GM19463 (cell line): ENCODE results near the gene IFNL3.
"Not testable (repeated sequence)": the region's sequence is repeated elsewhere in the genome, so short reads cannot be mapped to it uniquely, and the experiment has no call there.

Experiments used
- ATAC-seq: cut with Tn5 transposase; IDR thresholded peaks from one replicate; pipeline ENCODE4 v1.9.1; 2021; ENCODE audit warnings: mild to moderate bottlenecking, moderate library complexity; ENCODE audit not compliant: unreplicated experiment

Gene IFNL3

GRCh38 chr19:39244410-39245100, at the start of gene IFNL3:
TSS of gene IFNL3 (minus strand) at chr19:39245006. CDS start at chr19:39244967, 39 bp downstream.
- ATAC-seq = not testable (repeated sequence)

- no peak for ATAC-seq
Measured at GRCh38 chr19:39293394-39293793, 48.6 kb upstream of the IFNL3 start.

- ATAC-seq = no peak
Measured at GRCh38 chr19:39284032-39284431, 39.2 kb upstream of the IFNL3 start.

GRCh38 chr19:39282021-39282420, 37.2 kb upstream of the IFNL3 start:
- ATAC-seq = no peak

GRCh38 chr19:39277598-39277997, 32.8 kb upstream of the IFNL3 start:
- no peak for ATAC-seq

- ATAC-seq = no peak
Measured at GRCh38 chr19:39276740-39277139, 31.9 kb upstream of the IFNL3 start.

- no peak for ATAC-seq
Measured at GRCh38 chr19:39275578-39275977, 30.8 kb upstream of the IFNL3 start.

GRCh38 chr19:39273859-39274258, 29.1 kb upstream of the IFNL3 start:
- not testable (repeated sequence) for ATAC-seq

- ATAC-seq = no peak
Measured at GRCh38 chr19:39270036-39270871, 25.4 kb upstream of the IFNL3 start.

GRCh38 chr19:39269369-39269768, 24.6 kb upstream of the IFNL3 start:
- ATAC-seq = not testable (repeated sequence)

GRCh38 chr19:39268531-39269223, 23.9 kb upstream of the IFNL3 start:
- ATAC-seq = not testable (repeated sequence)

- ATAC-seq = not testable (repeated sequence)
Measured at GRCh38 chr19:39268085-39268484, 23.3 kb upstream of the IFNL3 start, which contains the start of gene IFNL2. TSS of gene IFNL2 (plus strand) at chr19:39268396. CDS start at chr19:39268569, 173 bp downstream.

GRCh38 chr19:39265321-39265916, 20.6 kb upstream of the IFNL3 start:
- ATAC-seq = no peak

GRCh38 chr19:39264306-39265290, 19.8 kb upstream of the IFNL3 start:
- ATAC-seq = no peak

- no peak for ATAC-seq
Measured at GRCh38 chr19:39263912-39264305, 19.1 kb upstream of the IFNL3 start.

- ATAC-seq = no peak
Measured at GRCh38 chr19:39262496-39262895, 17.7 kb upstream of the IFNL3 start.

GRCh38 chr19:39261704-39262103, 16.9 kb upstream of the IFNL3 start:
- ATAC-seq = no peak

GRCh38 chr19:39257227-39257626, 12.4 kb upstream of the IFNL3 start:
- no peak for ATAC-seq

- ATAC-seq = no peak
Measured at GRCh38 chr19:39254531-39255345, 9.9 kb upstream of the IFNL3 start.
